Fibroblast of skin of left biceps (primary cell): ENCODE results near the gene CD40.

Experiments used
- DNase-seq, 2 experiments: peaks; one replicate each; pipeline ENCODE4 v3.0.0-alpha.2; 2013; ENCODE audit warnings: low read depth in 2 of 2

CD40 gene

GRCh38 chr20:46148313-46149208, 30.4 kb downstream of the CD40 start:
- DNase-seq: no peak

- DNase-seq: no peak
These were observed 32.8 kb downstream of the CD40 start for GRCh38 chr20:46150943-46151342.

GRCh38 chr20:46151936-46152335, 33.8 kb downstream of the CD40 start:
- DNase-seq: no peak

GRCh38 chr20:46152824-46153586, 34.9 kb downstream of the CD40 start:
- no peak for DNase-seq

GRCh38 chr20:46154305-46154704, 36.2 kb downstream of the CD40 start:
- DNase-seq: no peak

- DNase-seq: no peak
These were observed 36.7 kb downstream of the CD40 start for GRCh38 chr20:46154796-46155195.

- DNase-seq: no peak
These were observed 38.0 kb downstream of the CD40 start for GRCh38 chr20:46156065-46156464.

- DNase-seq: no peak
These were observed 39.0 kb downstream of the CD40 start for GRCh38 chr20:46157076-46157592.

GRCh38 chr20:46157625-46158024, 39.5 kb downstream of the CD40 start:
- no peak for DNase-seq

GRCh38 chr20:46158476-46158987, 40.4 kb downstream of the CD40 start:
- no peak for DNase-seq

- no peak for DNase-seq
These were observed 41.2 kb downstream of the CD40 start for GRCh38 chr20:46159101-46159897.

- DNase-seq: no peak
These were observed 42.5 kb downstream of the CD40 start for GRCh38 chr20:46160661-46161060.

GRCh38 chr20:46161921-46162320, 43.8 kb downstream of the CD40 start:
- DNase-seq: no peak

- no peak for DNase-seq
These were observed 46.1 kb downstream of the CD40 start for GRCh38 chr20:46164254-46164653.

- DNase-seq: no peak
These were observed 49.0 kb downstream of the CD40 start for GRCh38 chr20:46167080-46167479.

GRCh38 chr20:46168438-46168837, 50.3 kb downstream of the CD40 start:
- no peak for DNase-seq

GRCh38 chr20:46169245-46170171, 51.4 kb downstream of the CD40 start:
- DNase-seq: no peak

GRCh38 chr20:46171476-46171875, 53.4 kb downstream of the CD40 start:
- DNase-seq: no peak

- DNase-seq: no peak
These were observed 53.8 kb downstream of the CD40 start for GRCh38 chr20:46171909-46172308.

GRCh38 chr20:46172455-46172854, 54.3 kb downstream of the CD40 start:
- no peak for DNase-seq
